HG02943 (cell line): ENCODE data around the gene KCNAB1.

Source experiments
- ATAC-seq: cut with Tn5 transposase; IDR thresholded peaks from one replicate; pipeline ENCODE4 v1.9.1; 2021; ENCODE audit warnings: mild to moderate bottlenecking, low read depth, moderate library complexity; ENCODE audit not compliant: unreplicated experiment

The KCNAB1 gene

GRCh38 chr3:156352728-156353127 is 232.3 kb downstream of the KCNAB1 start:
- ATAC-seq: no peak

- no peak for ATAC-seq
These were observed 233.2 kb downstream of the KCNAB1 start for GRCh38 chr3:156353563-156353962.

- ATAC-seq: no peak
These were observed 236.4 kb downstream of the KCNAB1 start for GRCh38 chr3:156356537-156357363.

- ATAC-seq: no peak
These were observed 237.9 kb downstream of the KCNAB1 start for GRCh38 chr3:156358232-156358631.

GRCh38 chr3:156359368-156359767 is 239.0 kb downstream of the KCNAB1 start:
- no peak for ATAC-seq

GRCh38 chr3:156360083-156360482 is 239.7 kb downstream of the KCNAB1 start:
- ATAC-seq: no peak

- ATAC-seq: no peak
These were observed 240.6 kb downstream of the KCNAB1 start for GRCh38 chr3:156360963-156361362.

GRCh38 chr3:156366559-156366958 is 246.2 kb downstream of the KCNAB1 start:
- no peak for ATAC-seq

- ATAC-seq: no peak
These were observed 247.8 kb downstream of the KCNAB1 start for GRCh38 chr3:156368189-156368588.

- ATAC-seq: no peak
These were observed 251.3 kb downstream of the KCNAB1 start for GRCh38 chr3:156371701-156372100.

- no peak for ATAC-seq
These were observed 252.7 kb downstream of the KCNAB1 start for GRCh38 chr3:156373095-156373494.

GRCh38 chr3:156373654-156374053 is 253.3 kb downstream of the KCNAB1 start:
- ATAC-seq: no peak

GRCh38 chr3:156376199-156376598 is 255.8 kb downstream of the KCNAB1 start:
- ATAC-seq: no peak

GRCh38 chr3:156377266-156377665 is 256.9 kb downstream of the KCNAB1 start:
- no peak for ATAC-seq

- ATAC-seq: no peak
These were observed 257.3 kb downstream of the KCNAB1 start for GRCh38 chr3:156377718-156378117.

GRCh38 chr3:156378871-156379270 is 258.5 kb downstream of the KCNAB1 start:
- no peak for ATAC-seq

- no peak for ATAC-seq
These were observed 258.9 kb downstream of the KCNAB1 start for GRCh38 chr3:156379327-156379726.

- no peak for ATAC-seq
These were observed 260.9 kb downstream of the KCNAB1 start for GRCh38 chr3:156381253-156381652.

- ATAC-seq: no peak
These were observed 262.3 kb downstream of the KCNAB1 start for GRCh38 chr3:156382458-156383346.

GRCh38 chr3:156383441-156384025 is 263.2 kb downstream of the KCNAB1 start:
- no peak for ATAC-seq
